Vagina (tissue), 2 donors: Measurements from ENCODE around the gene ADCY4.

ENCODE experiments used
- CTCF ChIP-seq, 3 experiments: fragments of 450-650 bp in 2 of 3; fragments of 200-600 bp in 1 of 3; sonication (generic) in 1 of 3; IDR thresholded peaks; one replicate each; pipeline ENCODE4 v1.5.1; 2017 to 2019; ENCODE audit warnings: antibody characterized with exemption in 3 of 3, mild to moderate bottlenecking in 2 of 3, moderate library complexity in 2 of 3
- POLR2A ChIP-seq, 2 donors: fragments of 450-650 bp; IDR thresholded peaks; one replicate each; pipeline ENCODE4 v1.6.1; 2017; ENCODE audit warnings: antibody characterized with exemption in 2 of 2, mild to moderate bottlenecking in 2 of 2, moderate library complexity in 2 of 2

DNA sequence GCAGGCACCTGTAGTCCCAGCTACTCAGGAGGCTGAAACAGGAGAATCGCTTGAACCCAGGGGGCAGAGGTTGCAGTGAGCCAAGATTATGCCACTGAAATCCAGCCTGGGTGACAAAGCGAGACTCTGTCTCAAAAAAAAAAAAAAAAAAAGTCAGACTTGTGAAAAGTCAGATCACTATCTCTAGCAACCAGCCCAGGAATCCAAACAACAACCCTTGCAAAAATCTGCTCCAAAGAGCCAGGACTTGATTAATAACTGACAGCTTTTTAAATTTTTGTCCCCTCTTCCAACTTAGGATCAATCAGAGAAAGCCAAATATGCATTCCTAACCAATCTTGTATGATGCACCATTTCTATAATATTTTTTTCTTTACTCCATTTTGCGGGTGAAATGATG, 25.4 kb upstream of the ADCY4 start:
- TF ChIP-seq POLR2A (IDR thresholded peaks at IDR 0.05) (no peak), CTCF (IDR thresholded peaks at IDR 0.05) (no peak)
